NCI-H1092 (cell line): ENCODE measurements around the gene GGA1.
A peak's percentile ranks its signal among the peaks of the same experiment; 100 is the strongest.
"Not testable (repeated sequence)": the region's sequence is repeated elsewhere in the genome, so short reads cannot be mapped to it uniquely, and the experiment has no call there.

Experiments used
- DNase-seq: peaks from one replicate; lab custom pipeline; 2025; lab: John Stamatoyannopoulos, UW

Gene GGA1

GRCh38 chr22:37570661-37570976 lies 38.0 kb upstream of the GGA1 start:
- DNase-seq: no peak

GRCh38 chr22:37571258-37571991 lies 37.2 kb upstream of the GGA1 start:
- no peak for DNase-seq

GRCh38 chr22:37571992-37572373 lies 36.7 kb upstream of the GGA1 start:
- no peak for DNase-seq

DNA sequence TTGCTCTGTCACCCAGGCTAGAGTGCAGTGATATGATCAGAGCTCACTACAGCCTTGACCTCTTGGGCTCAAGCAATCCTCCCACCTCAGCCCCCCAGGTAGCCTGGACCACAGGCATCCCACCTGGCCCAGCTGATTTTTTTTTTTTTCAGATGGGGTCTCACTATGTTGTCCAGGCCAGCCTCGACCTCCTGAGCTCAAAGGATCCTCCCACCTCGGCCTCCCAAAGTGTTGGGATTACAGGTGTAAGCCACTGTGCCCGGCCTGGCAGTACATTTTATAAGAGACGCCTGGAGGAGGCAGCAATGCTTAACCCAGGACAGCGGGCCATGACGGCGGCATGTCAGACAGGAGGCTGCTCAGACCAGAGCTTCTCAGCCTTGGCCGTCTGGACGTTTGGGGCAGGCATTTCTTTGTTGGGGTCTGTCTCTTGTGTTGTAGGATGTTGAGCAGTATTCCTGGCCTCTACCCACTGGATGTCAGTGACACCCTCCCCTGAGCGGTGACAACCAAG lies 33.1 kb upstream of the GGA1 start:
- no peak for DNase-seq

DNA sequence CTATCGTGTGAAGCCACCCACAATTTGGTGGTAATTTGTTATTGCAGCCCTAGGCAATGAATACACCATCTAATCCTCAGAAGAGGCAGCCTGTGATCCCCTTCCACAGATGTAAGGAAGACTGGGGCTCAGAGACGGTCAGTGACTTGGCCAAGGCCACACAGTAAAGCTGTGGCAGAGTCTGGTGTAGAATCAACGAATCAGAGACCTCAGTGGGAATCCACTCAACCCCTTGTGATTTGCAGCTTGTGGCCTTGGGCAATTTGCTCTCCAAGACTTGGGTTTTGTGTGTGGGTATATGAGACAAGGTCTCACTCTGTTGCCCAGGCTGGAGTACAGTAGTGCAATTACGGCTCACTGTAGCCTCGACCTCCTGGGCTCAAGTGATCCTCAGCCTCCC lies 30.6 kb upstream of the GGA1 start:
- no peak for DNase-seq

GRCh38 chr22:37581504-37581903 lies 27.1 kb upstream of the GGA1 start:
- DNase-seq: no peak

DNA sequence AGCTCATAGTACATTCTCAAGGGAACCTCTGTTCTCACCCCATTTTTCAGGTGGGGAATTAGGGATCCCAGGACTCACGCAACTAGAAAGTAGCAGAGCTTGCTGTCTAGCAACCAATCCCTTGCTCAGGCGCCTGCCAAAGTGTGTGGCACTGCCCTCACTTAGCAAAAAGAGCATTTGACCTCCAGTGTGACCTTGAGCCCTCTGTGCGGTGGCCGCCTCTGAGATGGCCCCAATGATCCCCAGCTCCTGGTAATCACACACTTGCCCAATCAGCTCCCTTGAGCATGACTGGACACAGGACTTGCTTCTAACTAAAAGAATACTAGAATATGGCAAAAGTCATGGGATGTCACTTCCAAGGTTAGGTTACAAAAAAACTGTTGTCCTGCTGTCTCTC lies 26.1 kb upstream of the GGA1 start:
- DNase-seq: no peak

GRCh38 chr22:37588546-37589215 lies 20.0 kb upstream of the GGA1 start:
- DNase-seq: no peak

DNA sequence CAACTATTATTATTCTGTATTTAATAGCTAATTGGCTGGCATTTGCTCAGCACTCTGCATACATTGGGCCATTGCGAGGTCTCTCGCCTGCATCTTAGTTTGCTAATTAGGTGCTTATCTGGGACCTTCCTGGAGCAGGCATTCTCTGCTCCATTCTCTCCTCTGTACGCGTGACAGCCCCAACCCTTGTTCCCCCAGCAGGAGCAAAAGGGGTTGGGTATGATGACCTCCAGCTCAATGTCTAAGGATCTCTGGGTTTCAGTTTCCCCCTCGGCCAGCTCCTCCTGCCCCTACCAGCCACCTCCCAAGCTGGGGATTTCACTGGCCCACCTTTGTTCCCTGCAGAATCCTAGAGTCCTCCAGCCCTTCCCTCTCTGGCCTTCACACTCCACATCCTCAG lies 19.0 kb upstream of the GGA1 start:
- DNase-seq: no peak

- DNase-seq: not testable (repeated sequence)
Observed at GRCh38 chr22:37591081-37591480, 17.6 kb upstream of the GGA1 start.

DNA sequence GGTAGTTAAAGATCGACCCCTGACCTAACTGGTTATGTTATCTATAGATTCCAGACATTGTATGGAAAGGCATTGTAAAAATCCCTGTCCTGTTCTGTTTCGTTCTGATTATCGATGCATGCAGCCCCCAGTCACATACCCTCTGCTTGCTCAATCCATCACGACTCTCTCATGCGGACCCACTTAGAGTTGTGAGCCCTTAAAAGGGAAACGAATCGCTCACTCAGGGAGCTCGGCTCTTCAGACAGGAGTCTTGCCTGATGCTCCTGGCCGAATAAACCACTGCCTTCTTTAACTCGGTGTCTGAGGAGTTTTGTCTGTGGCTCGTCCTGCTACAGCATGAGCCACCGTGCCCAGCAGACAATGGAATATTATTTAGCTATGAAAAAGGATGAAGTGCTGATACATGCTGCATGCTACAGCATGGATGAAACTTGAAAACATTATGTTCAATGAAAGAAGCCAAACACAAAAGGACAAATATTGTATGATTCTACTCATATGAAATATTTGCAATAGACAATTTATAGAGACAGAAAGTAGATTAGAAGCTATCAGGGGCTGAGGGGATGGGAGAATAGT lies 16.7 kb upstream of the GGA1 start:
- no peak for DNase-seq

GRCh38 chr22:37594237-37594636 lies 14.4 kb upstream of the GGA1 start:
- DNase-seq: no peak

DNA sequence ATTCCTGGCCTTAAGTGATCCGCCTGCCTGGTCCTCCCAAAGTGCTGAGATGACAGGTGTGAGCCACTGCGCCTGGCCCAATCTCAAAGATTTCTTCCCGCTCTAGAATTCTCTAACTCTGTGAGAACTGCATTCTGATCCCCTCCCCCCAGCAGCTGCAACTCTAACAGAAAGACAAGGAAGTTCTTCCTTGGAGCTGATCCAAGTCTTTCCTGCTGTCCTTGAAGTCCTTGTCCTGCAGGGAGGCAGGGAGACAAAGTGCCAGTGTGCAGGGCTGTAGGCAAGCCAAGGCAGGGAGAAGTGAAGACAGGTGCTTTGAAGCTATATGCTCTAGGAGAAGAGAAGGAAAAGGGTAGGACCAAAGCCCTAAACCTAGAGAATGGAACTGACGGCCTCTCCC lies 9.5 kb upstream of the GGA1 start:
- no peak for DNase-seq

DNA sequence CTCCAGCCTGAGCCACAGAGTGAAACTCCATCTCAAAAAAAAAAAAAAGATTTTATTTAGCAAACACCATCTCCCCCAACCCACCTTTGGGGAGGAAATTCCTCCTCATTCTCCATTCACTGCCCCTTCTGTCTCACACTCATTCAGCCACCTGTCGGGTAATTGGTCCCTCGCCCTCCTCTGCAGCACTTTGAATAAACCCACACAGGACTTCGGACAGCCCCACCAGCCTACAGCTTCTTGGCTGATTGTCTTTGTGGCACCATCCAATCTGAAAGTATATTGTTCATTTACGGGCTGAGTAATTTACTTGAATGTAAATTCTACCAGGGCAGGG lies 7.5 kb upstream of the GGA1 start:
- DNase-seq: no peak

DNA sequence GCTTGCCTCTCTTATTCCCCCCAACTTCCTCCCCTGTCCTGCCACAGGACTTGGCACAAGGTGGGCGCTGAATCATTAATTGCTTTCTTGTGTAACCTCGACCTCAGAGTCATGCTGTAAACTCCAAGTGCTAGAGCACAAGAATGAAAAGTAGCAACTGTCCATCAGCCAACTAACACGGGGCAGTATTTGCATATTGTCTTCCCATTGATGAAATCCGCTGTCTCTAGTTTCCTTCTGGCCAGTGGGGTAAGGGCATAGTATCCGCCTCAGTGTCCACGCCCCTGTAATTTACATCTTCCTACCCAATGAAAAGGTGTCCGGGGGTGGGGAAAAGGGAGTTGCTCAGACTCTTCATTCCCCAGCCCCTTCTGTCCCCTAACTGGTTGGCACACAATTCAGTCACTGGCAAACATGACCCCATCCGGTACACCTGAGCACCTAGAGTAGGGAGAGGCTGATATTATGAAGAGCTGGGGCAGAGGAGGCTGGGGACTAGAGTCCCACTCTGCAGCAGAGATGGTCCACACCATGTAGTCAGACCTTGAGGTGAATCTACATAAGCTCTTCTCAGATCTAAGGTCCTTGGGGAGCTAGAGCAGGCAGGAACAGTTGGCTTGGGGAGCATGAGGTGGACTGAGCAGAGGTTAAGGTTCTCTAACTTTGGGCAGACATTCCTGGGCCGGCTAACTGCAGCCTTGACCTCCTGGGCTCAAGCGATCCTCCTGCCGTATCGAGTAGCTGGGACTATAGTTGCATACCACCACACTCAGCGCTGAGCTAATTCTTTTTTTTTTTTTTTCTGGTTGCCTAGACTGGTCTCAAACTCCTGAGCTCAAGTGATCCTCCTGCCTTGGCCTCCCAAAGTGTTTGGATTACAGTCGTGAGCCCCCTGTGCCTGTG lies 6.8 kb upstream of the GGA1 start:
- DNase-seq: no peak

DNA sequence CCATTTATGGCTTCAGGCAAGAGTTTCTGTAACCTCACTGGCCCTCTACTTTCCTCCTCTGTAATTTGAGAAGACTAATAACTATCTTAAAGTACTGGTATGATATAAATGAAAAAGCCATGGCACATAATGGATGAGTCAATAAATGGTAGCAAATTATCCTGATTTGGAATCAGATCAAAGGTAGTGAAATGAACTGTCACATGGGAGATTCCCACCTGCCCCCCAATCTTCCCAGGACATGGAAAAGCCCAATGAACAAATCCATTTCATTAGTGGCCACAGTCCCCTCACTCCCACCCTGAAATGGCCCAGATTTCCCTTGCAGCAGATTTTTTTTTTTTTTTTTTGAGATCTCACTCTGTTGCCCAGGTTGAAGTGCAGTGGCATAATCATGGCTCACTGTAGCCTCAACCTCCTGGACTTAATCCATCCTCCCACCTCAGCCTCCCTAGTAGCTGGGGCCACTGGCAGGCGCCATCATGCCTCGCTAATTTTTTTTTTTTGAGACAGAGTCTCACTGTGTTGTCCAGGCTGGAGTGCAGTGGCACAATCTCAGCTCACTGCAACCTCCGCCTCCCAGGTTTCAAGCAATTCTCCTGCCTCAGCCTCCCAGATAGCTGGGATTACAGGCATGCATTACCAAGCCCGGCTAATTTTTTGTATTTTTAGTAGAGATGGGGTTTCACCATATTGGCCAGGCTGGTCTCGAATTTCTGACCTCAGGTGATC lies 5.9 kb upstream of the GGA1 start:
- not testable (repeated sequence) for DNase-seq

- DNase-seq: no peak
Observed at GRCh38 chr22:37604074-37604473, 4.6 kb upstream of the GGA1 start.

DNA sequence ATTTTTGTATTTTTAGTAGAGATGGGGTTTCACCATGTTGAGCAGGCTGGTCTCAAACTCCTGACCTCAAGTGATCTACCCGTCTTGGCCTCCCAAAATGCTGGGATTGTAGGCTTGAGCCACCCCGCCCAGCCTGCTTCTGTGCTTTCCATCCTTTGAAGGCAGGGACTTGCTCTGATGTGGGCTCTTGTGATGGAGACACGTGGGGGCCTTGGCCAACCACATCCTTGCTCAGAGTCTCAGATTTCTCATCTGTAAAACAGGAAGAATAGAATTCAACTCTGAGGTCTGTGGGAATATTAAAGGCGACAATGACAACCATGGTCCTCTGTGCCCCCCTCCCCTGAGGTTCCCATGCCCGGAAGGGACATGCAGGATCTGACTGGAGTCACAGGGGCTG lies 3.8 kb upstream of the GGA1 start:
- no peak for DNase-seq

GRCh38 chr22:37607010-37607934 lies 1.4 kb upstream of the GGA1 start:
- peak; percentile 79 for DNase-seq

DNA sequence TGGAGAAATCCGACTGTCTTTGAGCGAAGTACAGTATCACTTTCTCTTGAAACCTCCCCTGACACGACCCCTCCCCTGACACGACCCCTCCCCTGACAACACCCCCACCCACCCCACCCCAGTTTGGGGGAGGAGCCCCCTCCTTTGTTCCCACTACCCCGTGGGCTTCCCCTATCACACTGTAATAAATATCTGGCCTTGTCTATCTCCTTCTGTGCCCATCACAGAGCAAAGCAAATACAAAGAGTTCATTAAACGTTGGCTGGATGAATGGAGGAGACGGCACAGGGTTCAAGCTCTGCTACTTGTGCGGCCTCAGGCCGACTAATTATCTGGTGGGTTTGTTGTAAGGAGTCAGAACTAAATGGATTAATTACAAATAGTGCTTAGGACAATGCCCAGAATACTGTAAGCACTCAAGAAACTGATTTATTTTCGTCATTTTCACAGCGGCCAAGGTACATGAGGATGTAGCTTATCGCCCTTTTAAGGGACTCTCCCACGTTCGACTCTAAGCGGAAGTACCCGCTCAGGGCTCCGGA lies 628 bp upstream of the GGA1 start:
- no peak for DNase-seq
